ENCODE results near the gene MLEC. TPM values are rescaled to one million over a fixed set of nuclear protein-coding genes. Genes with fewer than 3 reads are reported as not detected.

MLEC gene
- total and polyA plus RNA-seq, 9 of the 15 experiments (the other 6 are each of a cell fraction or from before 2014, with no cell fraction given) = 18.5 to 108 (median 57.8) TPM

GRCh38 chr12:120658286-120659150 is 28.4 kb upstream of the MLEC start:
- no peak overlapping the region for H3K27ac ChIP-seq (ENCODE audit: extremely low read depth, low read depth, low read length)
- no peaks in the 10 kb centered on the region for H3K9me1 ChIP-seq (ENCODE audit: control insufficient read depth, insufficient read depth, low read length)
- H3K27me3 ChIP-seq (ENCODE audit: control insufficient read depth in 2 of 2, insufficient read depth in 2 of 2, low read length in 2 of 2) = peaks cover 50 to 78% of the 10 kb centered on the region in 2 experiments
- 2% methylated on average over 22 of the region's 22 CpGs for WGBS (ENCODE audit: insufficient coverage, low coverage, missing lambda C conversion rate)
- H2AFZ ChIP-seq (ENCODE audit: low read depth, low read length) = no peak overlapping the region
- intact Hi-C loops (cut with micrococcal nuclease) (no loop called here), in situ Hi-C loops (cut with MboI) (loop anchor here (25.0 kb wide), 1 partner anchor 321 kb away; the partner anchor contains the start of gene PLA2G1B)
- no peak overlapping the region; a peak in 1 of 4 replicates for H3K9ac ChIP-seq (ENCODE audit: insufficient read depth in 1 of 2, low read depth in 2 of 2, low read length in 2 of 2)
- no peaks in the 10 kb centered on the region for H3K9me3 ChIP-seq (replicated peaks; ENCODE audit: control insufficient read depth, insufficient read depth, low read depth, low read length)
- TF ChIP-seq NFE2 (IDR thresholded peaks at IDR 0.05; ENCODE audit: low read depth) (peak; percentile 43), NFXL1 (CRISPR knock-in tag; IDR thresholded peaks at IDR 0.05) (no peak), ZNF316 (IDR thresholded peaks at IDR 0.05) (0 out of 2 replicates have a peak, but pooled peaks have one; percentile 23), MAFG (tag; conservative IDR thresholded peaks at IDR 0.05) (0 out of 2 replicates have a peak, but pooled peaks have one; percentile 22), MAFK (IDR thresholded peaks at IDR 0.05; ENCODE audit: low read length) (0 out of 2 replicates have a peak, but pooled peaks have one; percentile 6), CEBPB (tag; IDR thresholded peaks at IDR 0.05) (no peak)
- peaks cover 0 to 5% of the 10 kb centered on the region in 2 experiments; a peak in 2 of 5 replicates for H3K4me1 ChIP-seq (replicated peaks in 1 of 2; ENCODE audit: control insufficient read depth in 2 of 2, insufficient read depth in 2 of 2, low read length in 2 of 2)
- no peak overlapping the region for H3K4me2 ChIP-seq (ENCODE audit: insufficient read depth, low read length)
- H3K36me3 ChIP-seq (ENCODE audit: control insufficient read depth, insufficient read depth, low read length) = no peaks in the 10 kb centered on the region
- no peak for DNase-seq (ENCODE audit: extremely low read depth in 1 of 4, low spot score in 3 of 4)
- no peak for FAIRE-seq
- ChIA-PET POLR2A (interaction anchor here (0.6 to 1.6 kb wide), 4 partner anchors 9 to 457 kb away, joined by 3 to 4 read pairs (median 4); no protein-coding TSS in a partner anchor), CTCF (ENCODE audit: low intra/inter-chr PET ratio) (interaction anchor here (0.6 kb wide), 1 partner anchor 297 kb away, joined by 3 read pairs; no protein-coding TSS in a partner anchor)
- no peaks in the 10 kb centered on the region; the same call in 1 of the 2 replicates for H4K20me1 ChIP-seq (replicated peaks; ENCODE audit: control insufficient read depth, insufficient read depth, low read length)
- H3K4me3 ChIP-seq = no peak overlapping the region
- no peaks in the 10 kb centered on the region for H3K79me2 ChIP-seq (ENCODE audit: control insufficient read depth, insufficient read depth, low read length)
- no TSS peak for BruUV-seq (replicated peaks)
- ATAC-seq = peak; percentile 48; the same call in 2 of the 3 replicates
